ENCODE data around the gene MYH10. TPM values are rescaled to one million over a fixed set of nuclear protein-coding genes. Genes with fewer than 3 reads are reported as not detected.

The MYH10 gene
- polyA plus RNA-seq, 1 donor from 2014 or later = 61.1 TPM

DNA sequence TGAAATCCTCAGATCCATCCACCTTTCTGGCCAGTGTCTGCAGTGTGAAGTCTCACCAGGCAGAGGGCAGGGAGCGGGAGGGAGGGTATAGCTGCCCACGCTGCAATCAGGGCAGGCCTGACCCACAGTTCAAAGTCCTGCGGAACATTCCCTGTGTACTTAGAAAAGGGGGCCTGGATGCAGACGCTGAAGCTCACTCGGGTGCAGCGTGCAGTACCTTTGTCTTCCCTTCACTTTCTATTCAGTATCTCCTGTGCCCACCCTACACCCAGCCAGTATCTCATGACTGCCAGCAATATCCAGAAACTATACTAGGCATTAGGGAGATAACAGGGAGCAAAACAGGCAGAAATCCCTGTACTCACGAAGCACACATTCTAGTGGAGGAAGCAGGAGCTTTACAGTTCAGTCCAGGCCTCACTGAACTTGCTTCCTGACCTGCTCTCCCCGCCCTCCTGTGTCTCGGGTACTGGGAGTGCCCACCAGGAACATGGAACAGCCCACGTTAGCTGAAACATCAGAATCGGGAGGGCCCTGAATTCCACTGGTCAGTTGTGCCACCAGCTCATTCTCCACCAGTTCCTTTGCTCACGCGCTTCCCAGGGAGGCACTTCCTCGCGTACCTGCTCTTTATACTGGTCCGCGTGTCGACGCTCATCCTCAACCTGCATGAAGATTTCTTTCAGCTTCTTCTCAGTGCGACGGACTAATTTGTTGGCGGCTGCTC is 152.6 kb downstream of the MYH10 start:
- Histone ChIP-seq H4K20me1 (ENCODE audit: insufficient read depth) (no peaks in the 10 kb centered on the region), H3K9ac (ENCODE audit: low read length) (no peak overlapping the region), H3K9me2 (ENCODE audit: insufficient read depth, low read length) (no peaks in the 10 kb centered on the region), H3K4me3 (ENCODE audit: low read length) (no peak overlapping the region), H2AFZ (ENCODE audit: low read depth, low read length) (no peak overlapping the region), H3K9me3 (ENCODE audit: low read length) (no peaks in the 10 kb centered on the region), H3K79me2 (replicated peaks; ENCODE audit: insufficient read depth, low read length) (no peaks in the 10 kb centered on the region), H3K27me3 (ENCODE audit: insufficient read depth, low read depth, low read length) (no peaks in the 10 kb centered on the region), H3K27ac (ENCODE audit: low read length) (no peak overlapping the region), H3K4me2 (ENCODE audit: low read length) (no peak overlapping the region), H3K36me3 (ENCODE audit: insufficient read depth, low read length) (peaks cover 19% of the 10 kb centered on the region), H3F3A (ENCODE audit: insufficient read depth, low read length, poor library complexity, severe bottlenecking) (no peaks in the 10 kb centered on the region)
- TF ChIP-seq RAD21 (conservative IDR thresholded peaks at IDR 0.05) (no peak), EZH2 (IDR thresholded peaks at IDR 0.05; ENCODE audit: borderline replicate concordance, insufficient read depth, low read length, poor library complexity, severe bottlenecking) (no peak)

DNA sequence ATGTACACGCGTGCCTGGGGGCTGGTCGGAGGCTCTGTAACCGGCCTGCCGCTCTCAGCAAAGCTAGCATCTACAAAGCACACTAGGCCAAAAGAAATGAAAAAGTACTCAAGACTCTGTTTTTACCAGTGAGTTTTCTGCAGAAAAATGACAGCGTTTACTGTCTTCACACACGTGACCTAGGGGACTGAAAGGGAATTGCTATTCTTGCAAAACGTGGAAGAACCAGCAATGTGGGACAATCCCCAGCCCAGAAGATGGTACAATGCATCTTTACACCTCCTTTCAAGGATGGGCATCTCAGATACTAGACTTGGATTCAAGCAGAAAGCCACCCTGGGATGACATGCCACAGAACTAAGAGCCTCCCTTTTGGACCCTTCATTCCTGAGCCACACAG is 153.4 kb downstream of the MYH10 start:
- no peak overlapping the region for H3K9ac ChIP-seq (ENCODE audit: low read length)
- H3K4me2 ChIP-seq (ENCODE audit: low read length) = no peak overlapping the region
- H3K9me3 ChIP-seq (ENCODE audit: low read length) = no peaks in the 10 kb centered on the region
- H3F3A ChIP-seq (ENCODE audit: insufficient read depth, low read length, poor library complexity, severe bottlenecking) = no peaks in the 10 kb centered on the region
- H3K4me3 ChIP-seq (ENCODE audit: low read length) = no peak overlapping the region
- no peak overlapping the region for H3K27ac ChIP-seq (ENCODE audit: low read length)
- H3K27me3 ChIP-seq (ENCODE audit: insufficient read depth, low read depth, low read length) = no peaks in the 10 kb centered on the region
- H4K20me1 ChIP-seq (ENCODE audit: insufficient read depth) = no peaks in the 10 kb centered on the region
- H2AFZ ChIP-seq (ENCODE audit: low read depth, low read length) = no peak overlapping the region
- peaks cover 19% of the 10 kb centered on the region for H3K36me3 ChIP-seq (ENCODE audit: insufficient read depth, low read length)
- H3K9me2 ChIP-seq (ENCODE audit: insufficient read depth, low read length) = no peaks in the 10 kb centered on the region
- H3K79me2 ChIP-seq (replicated peaks; ENCODE audit: insufficient read depth, low read length) = no peaks in the 10 kb centered on the region
- TF ChIP-seq TAF1 (IDR thresholded peaks at IDR 0.05; ENCODE audit: low read depth) = no peak
- TF ChIP-seq EP300 (conservative IDR thresholded peaks at IDR 0.05; ENCODE audit: poor library complexity, severe bottlenecking) = no peak
- TF ChIP-seq, protein P1, sequence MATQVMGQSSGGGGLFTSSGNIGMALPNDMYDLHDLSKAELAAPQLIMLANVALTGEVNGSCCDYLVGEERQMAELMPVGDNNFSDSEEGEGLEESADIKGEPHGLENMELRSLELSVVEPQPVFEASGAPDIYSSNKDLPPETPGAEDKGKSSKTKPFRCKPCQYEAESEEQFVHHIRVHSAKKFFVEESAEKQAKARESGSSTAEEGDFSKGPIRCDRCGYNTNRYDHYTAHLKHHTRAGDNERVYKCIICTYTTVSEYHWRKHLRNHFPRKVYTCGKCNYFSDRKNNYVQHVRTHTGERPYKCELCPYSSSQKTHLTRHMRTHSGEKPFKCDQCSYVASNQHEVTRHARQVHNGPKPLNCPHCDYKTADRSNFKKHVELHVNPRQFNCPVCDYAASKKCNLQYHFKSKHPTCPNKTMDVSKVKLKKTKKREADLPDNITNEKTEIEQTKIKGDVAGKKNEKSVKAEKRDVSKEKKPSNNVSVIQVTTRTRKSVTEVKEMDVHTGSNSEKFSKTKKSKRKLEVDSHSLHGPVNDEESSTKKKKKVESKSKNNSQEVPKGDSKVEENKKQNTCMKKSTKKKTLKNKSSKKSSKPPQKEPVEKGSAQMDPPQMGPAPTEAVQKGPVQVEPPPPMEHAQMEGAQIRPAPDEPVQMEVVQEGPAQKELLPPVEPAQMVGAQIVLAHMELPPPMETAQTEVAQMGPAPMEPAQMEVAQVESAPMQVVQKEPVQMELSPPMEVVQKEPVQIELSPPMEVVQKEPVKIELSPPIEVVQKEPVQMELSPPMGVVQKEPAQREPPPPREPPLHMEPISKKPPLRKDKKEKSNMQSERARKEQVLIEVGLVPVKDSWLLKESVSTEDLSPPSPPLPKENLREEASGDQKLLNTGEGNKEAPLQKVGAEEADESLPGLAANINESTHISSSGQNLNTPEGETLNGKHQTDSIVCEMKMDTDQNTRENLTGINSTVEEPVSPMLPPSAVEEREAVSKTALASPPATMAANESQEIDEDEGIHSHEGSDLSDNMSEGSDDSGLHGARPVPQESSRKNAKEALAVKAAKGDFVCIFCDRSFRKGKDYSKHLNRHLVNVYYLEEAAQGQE (IDR thresholded peaks at IDR 0.05; ENCODE audit: borderline replicate concordance) = no peak

DNA sequence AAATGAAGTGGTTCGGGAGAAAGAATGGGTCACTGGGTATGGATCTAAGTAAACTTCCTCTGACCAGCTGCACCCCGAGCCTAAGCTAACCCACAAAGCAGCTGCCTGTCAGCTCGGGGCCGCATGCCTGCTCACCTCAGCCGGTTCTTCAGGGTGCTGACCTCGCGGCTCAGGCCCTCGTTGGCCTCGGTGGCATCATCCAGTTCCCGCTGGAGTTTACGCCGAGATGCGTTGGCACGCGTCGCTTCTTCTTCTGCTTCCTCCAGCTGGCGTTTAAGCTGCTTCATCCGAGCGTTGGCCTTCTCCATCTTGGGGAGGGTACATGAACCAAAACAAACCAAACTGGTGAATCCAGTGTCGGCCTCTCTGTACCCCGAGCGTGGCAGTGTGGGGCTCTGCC is 153.8 kb downstream of the MYH10 start:
- Histone ChIP-seq H3K27ac (ENCODE audit: low read length) (no peak overlapping the region), H3K4me3 (ENCODE audit: low read length) (no peak overlapping the region), H3K27me3 (ENCODE audit: insufficient read depth, low read depth, low read length) (no peaks in the 10 kb centered on the region), H3K9me3 (ENCODE audit: low read length) (no peaks in the 10 kb centered on the region), H3K9me2 (ENCODE audit: insufficient read depth, low read length) (no peaks in the 10 kb centered on the region), H3K4me2 (ENCODE audit: low read length) (no peak overlapping the region), H3F3A (ENCODE audit: insufficient read depth, low read length, poor library complexity, severe bottlenecking) (no peaks in the 10 kb centered on the region), H3K36me3 (ENCODE audit: insufficient read depth, low read length) (peaks cover 19% of the 10 kb centered on the region), H2AFZ (ENCODE audit: low read depth, low read length) (no peak overlapping the region), H4K20me1 (ENCODE audit: insufficient read depth) (no peaks in the 10 kb centered on the region), H3K79me2 (replicated peaks; ENCODE audit: insufficient read depth, low read length) (no peaks in the 10 kb centered on the region), H3K9ac (ENCODE audit: low read length) (no peak overlapping the region)
- TF ChIP-seq, protein P2, sequence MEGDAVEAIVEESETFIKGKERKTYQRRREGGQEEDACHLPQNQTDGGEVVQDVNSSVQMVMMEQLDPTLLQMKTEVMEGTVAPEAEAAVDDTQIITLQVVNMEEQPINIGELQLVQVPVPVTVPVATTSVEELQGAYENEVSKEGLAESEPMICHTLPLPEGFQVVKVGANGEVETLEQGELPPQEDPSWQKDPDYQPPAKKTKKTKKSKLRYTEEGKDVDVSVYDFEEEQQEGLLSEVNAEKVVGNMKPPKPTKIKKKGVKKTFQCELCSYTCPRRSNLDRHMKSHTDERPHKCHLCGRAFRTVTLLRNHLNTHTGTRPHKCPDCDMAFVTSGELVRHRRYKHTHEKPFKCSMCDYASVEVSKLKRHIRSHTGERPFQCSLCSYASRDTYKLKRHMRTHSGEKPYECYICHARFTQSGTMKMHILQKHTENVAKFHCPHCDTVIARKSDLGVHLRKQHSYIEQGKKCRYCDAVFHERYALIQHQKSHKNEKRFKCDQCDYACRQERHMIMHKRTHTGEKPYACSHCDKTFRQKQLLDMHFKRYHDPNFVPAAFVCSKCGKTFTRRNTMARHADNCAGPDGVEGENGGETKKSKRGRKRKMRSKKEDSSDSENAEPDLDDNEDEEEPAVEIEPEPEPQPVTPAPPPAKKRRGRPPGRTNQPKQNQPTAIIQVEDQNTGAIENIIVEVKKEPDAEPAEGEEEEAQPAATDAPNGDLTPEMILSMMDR (IDR thresholded peaks at IDR 0.05; ENCODE audit: poor library complexity, severe bottlenecking) = no peak
- no peak for TF ChIP-seq RAD21 (conservative IDR thresholded peaks at IDR 0.05)
- no peak for TF ChIP-seq EP300 (conservative IDR thresholded peaks at IDR 0.05; ENCODE audit: poor library complexity, severe bottlenecking)
- TF ChIP-seq, protein P1 (IDR thresholded peaks at IDR 0.05; ENCODE audit: borderline replicate concordance) = no peak
- TF ChIP-seq MXI1 (conservative IDR thresholded peaks at IDR 0.05; ENCODE audit: poor library complexity, severe bottlenecking) = no peak
- TF ChIP-seq POLR2AphosphoS5 (IDR thresholded peaks at IDR 0.05) = no peak
- TF ChIP-seq TAF1 (IDR thresholded peaks at IDR 0.05; ENCODE audit: low read depth) = no peak
- no peak for TF ChIP-seq EZH2 (IDR thresholded peaks at IDR 0.05; ENCODE audit: borderline replicate concordance, insufficient read depth, low read length, poor library complexity, severe bottlenecking)
- TF ChIP-seq SMC3 (conservative IDR thresholded peaks at IDR 0.05; ENCODE audit: poor library complexity) = no peak

Data from neural cell (in vitro differentiated cells).